CD4-positive, alpha-beta memory T cell (primary cell): Measurements from ENCODE around the gene IL1RN. TPM values are rescaled to one million over a fixed set of nuclear protein-coding genes. Genes with fewer than 3 reads are reported as not detected.

Source experiments
- CTCF ChIA-PET: fragments of 350-600 bp; sonication (Branson Sonifier 250); formaldehyde crosslinking; loops from one replicate; lab custom pipeline; 2021; ENCODE audit warnings: inconsistent platforms; ENCODE audit not compliant: partially characterized antibody; lab: Charles Lee
- POLR2A ChIA-PET: fragments of 350-600 bp; sonication (Branson Sonifier 250); formaldehyde crosslinking; loops from one replicate; lab custom pipeline; 2021; ENCODE audit not compliant: partially characterized antibody; lab: Charles Lee
- DNase-seq, 5 donors: peaks; one replicate each; pipeline versions ENCODE4 v3.0.0 to v3.0.0-alpha.2; 2020 to 2022; ENCODE audit warnings: mixed read lengths in 1 of 5
- H3K27ac ChIP-seq: one replicate; pipeline ENCODE4 v1.7.0; 2013; ENCODE audit warnings: low read depth, low read length
- H3K27me3 ChIP-seq: 2 replicates; pipeline ENCODE4 v1.7.0; 2013; ENCODE audit warnings: mild to moderate bottlenecking, low read length, moderate library complexity; ENCODE audit not compliant: insufficient read depth
- H3K36me3 ChIP-seq: 2 replicates; pipeline ENCODE4 v1.7.0; 2013; ENCODE audit warnings: mild to moderate bottlenecking, low read length, moderate library complexity; ENCODE audit not compliant: insufficient read depth
- H3K4me1 ChIP-seq: 2 replicates; pipeline ENCODE4 v1.7.0; 2013; ENCODE audit warnings: mild to moderate bottlenecking, low read length, moderate library complexity; ENCODE audit not compliant: insufficient read depth
- H3K4me3 ChIP-seq, 2 donors: one replicate each; pipeline ENCODE4 v1.7.0; 2013; ENCODE audit warnings: low read length in 2 of 2, mild to moderate bottlenecking in 1 of 2
- H3K9me3 ChIP-seq, 2 donors: one replicate each; pipeline ENCODE4 v1.7.0; 2013; ENCODE audit warnings: low read length in 2 of 2, control low read depth in 1 of 2; ENCODE audit not compliant: control insufficient read depth in 1 of 2
- H3K27ac Mint-ChIP-seq, 7 donors: one replicate each; pipeline ENCODE4 v1.8.0; 2020 to 2021; ENCODE audit warnings: mixed read lengths in 7 of 7, mild to moderate bottlenecking in 6 of 7, inconsistent platforms in 3 of 7, moderate library complexity in 3 of 7
- H3K27me3 Mint-ChIP-seq, 2 donors: one replicate each; pipeline ENCODE4 v1.8.0; 2020 to 2021; ENCODE audit warnings: mixed read lengths in 2 of 2
- H3K36me3 Mint-ChIP-seq, 2 donors: one replicate each; pipeline ENCODE4 v1.8.0; 2020 to 2021; ENCODE audit warnings: mixed read lengths in 2 of 2, inconsistent platforms in 1 of 2, mild to moderate bottlenecking in 1 of 2
- H3K4me1 Mint-ChIP-seq, 4 donors: one replicate each; pipeline ENCODE4 v1.8.0; 2020 to 2021; ENCODE audit warnings: mixed read lengths in 4 of 4, mild to moderate bottlenecking in 1 of 4
- H3K4me3 Mint-ChIP-seq, 8 donors: one replicate each; pipeline ENCODE4 v1.8.0; 2020 to 2021; ENCODE audit warnings: mixed read lengths in 8 of 8, mild to moderate bottlenecking in 7 of 8, moderate library complexity in 6 of 8, inconsistent platforms in 3 of 8
- H3K9me3 Mint-ChIP-seq, 8 donors: one replicate each; pipeline ENCODE4 v1.8.0; 2020 to 2021; ENCODE audit warnings: mixed read lengths in 8 of 8, mild to moderate bottlenecking in 5 of 8, inconsistent platforms in 3 of 8, moderate library complexity in 1 of 8
- intact Hi-C: fragments of 100-400 bp; cut with micrococcal nuclease; formaldehyde crosslinking; loops from one replicate; pipeline ENCODE4 v1.15.1; 2023
- polyA plus RNA-seq, 2 donors: library from polyadenylated mRNA; unstranded; fragments of 300-500 nt; fragmentation: Illumina TruSeq; gene quantifications; one replicate each; pipeline ENCODE4 v1.2.3, GENCODE V29; 2021
- total RNA-seq, 2 experiments: library from RNA; stranded (reverse); gene quantifications; one replicate each; pipeline ENCODE4 v1.2.3, GENCODE V29; 2021

Gene IL1RN
- total and polyA plus RNA-seq, 4 experiments from 2014 or later, result 2.4 TPM; not detected in 2

DNA sequence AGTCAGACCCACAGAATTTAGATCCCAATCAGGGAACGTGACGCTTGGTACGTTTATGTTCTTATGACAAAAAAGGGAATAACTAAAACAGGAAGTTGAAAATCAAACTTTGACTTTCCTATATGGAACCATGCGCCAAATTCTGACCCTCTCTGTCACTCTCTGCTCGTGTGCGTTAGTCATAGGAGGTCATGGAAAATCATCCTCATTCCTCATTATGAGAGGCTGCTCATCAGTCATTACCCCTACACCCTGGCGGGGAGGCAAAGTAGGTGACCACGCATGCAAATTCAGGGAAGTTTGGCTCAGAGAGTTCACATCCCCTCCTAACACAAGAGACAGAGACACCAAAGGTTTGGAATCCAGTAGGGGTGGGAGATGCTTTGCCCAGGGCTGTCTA, 44.1 kb upstream of the IL1RN start:
- no peak for DNase-seq
- H3K27ac ChIP-seq, result no peak overlapping the region
- intact Hi-C loops, result loop anchor here (5.0 kb wide), 2 partner anchors 86 to 119 kb away; no protein-coding TSS in a partner anchor

DNA sequence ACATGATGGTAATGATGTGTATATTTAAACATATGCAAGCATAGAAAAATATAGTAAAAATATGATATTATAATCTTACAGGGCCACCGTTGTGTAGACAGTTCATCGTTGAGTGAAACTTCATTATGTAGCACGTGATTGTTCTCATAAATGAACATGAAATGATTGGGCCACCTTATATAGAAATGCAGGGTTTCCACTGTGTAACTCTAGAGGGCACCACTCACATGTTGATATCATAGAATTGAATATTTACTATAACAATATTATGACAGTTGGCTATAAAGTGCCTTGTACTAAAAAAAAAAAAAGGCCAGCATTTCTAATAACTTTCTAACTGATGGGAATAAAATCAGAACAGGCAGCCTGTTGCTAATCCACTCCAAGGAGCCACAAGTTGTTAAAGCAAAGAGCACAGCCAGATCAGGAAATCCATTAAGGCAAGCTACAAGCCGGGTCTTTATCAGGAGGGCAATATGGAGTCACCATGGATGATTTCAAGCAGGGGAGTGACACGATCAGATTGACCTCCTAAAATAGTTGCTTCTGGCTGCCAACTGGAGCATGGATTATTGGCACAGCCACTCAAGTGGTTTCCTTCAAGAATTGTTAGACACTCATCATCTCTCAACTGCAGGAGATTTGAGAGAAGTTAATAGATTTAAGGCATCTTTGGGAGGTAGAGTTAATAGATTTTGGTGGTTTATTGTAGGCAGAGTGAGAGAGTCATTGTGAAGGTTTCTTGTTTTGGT, 43.0 kb upstream of the IL1RN start:
- no peak overlapping the region for H3K4me3 ChIP-seq
- Mint-ChIP-seq H3K36me3 (no peaks in the 10 kb centered on the region), H3K9me3 (peaks cover 0 to 4% (median 2%) of the 10 kb centered on the region in 8 donors), H3K27ac (no peak overlapping the region), H3K27me3 (peaks cover 8 to 14% of the 10 kb centered on the region in 2 donors), H3K4me1 (no peaks in the 10 kb centered on the region), H3K4me3 (no peak overlapping the region)
- no peaks in the 10 kb centered on the region for H3K36me3 ChIP-seq
- no peak overlapping the region for H3K27ac ChIP-seq
- intact Hi-C loops, result loop anchor here (5.0 kb wide), 2 partner anchors 87 to 118 kb away; no protein-coding TSS in a partner anchor
- ChIA-PET POLR2A (no interaction called here), CTCF (no interaction called here)
- no peaks in the 10 kb centered on the region for H3K9me3 ChIP-seq
- peak in 1 of 5 donors; percentile 19 for DNase-seq
- no peaks in the 10 kb centered on the region for H3K4me1 ChIP-seq
- H3K27me3 ChIP-seq, result no peaks in the 10 kb centered on the region

More for the DNA sequence above, 44.1 kb upstream of the IL1RN start:
- ChIA-PET CTCF (interaction anchor here (0.9 to 1.4 kb wide), 3 partner anchors 10 to 19 kb away, joined by 3 to 4 read pairs (median 3); no protein-coding TSS in a partner anchor), POLR2A (no interaction called here)
- Mint-ChIP-seq H3K9me3 (peaks cover 0 to 4% (median 2%) of the 10 kb centered on the region in 8 donors), H3K36me3 (no peaks in the 10 kb centered on the region), H3K4me3 (no peak overlapping the region), H3K4me1 (no peaks in the 10 kb centered on the region), H3K27ac (no peak overlapping the region), H3K27me3 (peaks cover 8 to 16% of the 10 kb centered on the region in 2 donors)
- no peak overlapping the region for H3K4me3 ChIP-seq
- H3K4me1 ChIP-seq, result no peaks in the 10 kb centered on the region
- H3K9me3 ChIP-seq, result no peaks in the 10 kb centered on the region
- H3K36me3 ChIP-seq, result no peaks in the 10 kb centered on the region
- H3K27me3 ChIP-seq, result no peaks in the 10 kb centered on the region

DNA sequence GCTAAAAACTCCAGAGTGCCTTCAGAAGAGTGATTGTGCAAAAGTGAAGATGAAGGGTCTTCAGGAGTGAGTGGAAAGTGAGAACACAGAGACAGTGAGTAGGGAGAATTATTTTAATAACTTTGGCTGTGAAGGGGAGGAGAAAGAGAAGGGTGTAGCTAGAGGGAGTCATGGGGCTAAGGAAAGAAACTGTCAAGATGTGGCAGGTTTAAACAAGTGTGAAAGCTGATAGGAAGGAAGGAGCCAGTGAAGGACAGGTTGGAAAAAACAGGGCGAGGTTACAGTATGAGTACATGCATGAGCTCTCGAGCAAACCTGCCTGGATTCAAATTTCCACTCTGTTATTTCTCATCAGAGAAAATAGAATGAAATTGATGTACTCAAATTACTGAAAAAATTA, 41.9 kb upstream of the IL1RN start:
- Histone ChIP-seq H3K27ac (no peak overlapping the region), H3K36me3 (no peaks in the 10 kb centered on the region), H3K4me3 (no peak overlapping the region), H3K27me3 (no peaks in the 10 kb centered on the region), H3K9me3 (no peaks in the 10 kb centered on the region), H3K4me1 (no peaks in the 10 kb centered on the region)
- POLR2A ChIA-PET, result no interaction called here
- Mint-ChIP-seq H3K27me3 (peaks cover 8 to 14% of the 10 kb centered on the region in 2 donors), H3K4me1 (no peaks in the 10 kb centered on the region), H3K9me3 (peaks cover 0 to 4% (median 2%) of the 10 kb centered on the region in 8 donors), H3K4me3 (no peak overlapping the region), H3K27ac (no peak overlapping the region), H3K36me3 (no peaks in the 10 kb centered on the region)
- CTCF ChIA-PET, result interaction anchor here (1.4 kb wide), 1 partner anchor 119 kb away, joined by 4 read pairs; no protein-coding TSS in a partner anchor
- no peak for DNase-seq
- intact Hi-C loops, result no loop called here

DNA sequence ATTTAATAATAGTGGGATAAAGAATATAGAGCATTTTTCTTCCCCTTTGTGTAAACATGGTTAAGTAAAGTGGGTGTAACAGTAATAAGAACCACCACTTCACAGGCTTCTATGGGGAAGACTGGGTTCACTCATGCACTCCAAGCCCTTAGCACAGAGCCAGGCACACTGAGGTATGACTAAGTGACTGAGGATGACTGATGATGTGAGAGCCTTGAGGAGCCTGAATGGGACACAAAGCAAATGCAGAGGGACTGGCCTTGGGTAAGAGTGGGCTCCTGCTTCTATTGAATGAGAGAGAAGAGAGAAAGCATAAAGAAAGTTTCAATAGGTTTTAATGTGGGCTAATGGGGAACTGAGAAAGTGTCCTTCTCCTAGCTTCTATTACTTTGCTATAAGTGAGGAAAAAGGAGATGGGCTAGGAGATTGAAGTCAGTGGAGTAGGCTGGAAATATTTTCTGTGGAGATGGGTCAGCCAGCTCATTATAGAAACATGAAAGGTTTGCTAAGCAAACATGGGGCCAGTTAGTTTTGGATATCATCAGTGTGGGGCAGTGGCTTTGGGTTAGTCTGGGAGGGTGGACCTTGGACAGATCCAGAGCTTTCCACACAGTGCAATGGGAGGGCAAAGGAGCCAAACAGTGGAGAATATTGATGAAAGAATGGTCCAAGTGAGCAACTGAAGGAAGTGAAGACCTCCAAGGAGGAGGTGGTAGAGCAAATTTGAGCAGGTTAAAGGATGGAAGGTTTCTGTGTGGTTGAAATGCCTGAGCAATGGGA, 39.0 kb upstream of the IL1RN start:
- Histone ChIP-seq H3K4me1 (no peaks in the 10 kb centered on the region), H3K9me3 (no peaks in the 10 kb centered on the region), H3K27ac (no peak overlapping the region), H3K4me3 (no peak overlapping the region), H3K36me3 (no peaks in the 10 kb centered on the region), H3K27me3 (no peaks in the 10 kb centered on the region)
- no peak overlapping the region for H3K27ac Mint-ChIP-seq
- no peak overlapping the region for H3K4me3 Mint-ChIP-seq
- peaks cover 7 to 11% of the 10 kb centered on the region in 2 donors for H3K27me3 Mint-ChIP-seq
- ChIA-PET POLR2A (no interaction called here), CTCF (interaction anchor here (0.6 to 2.4 kb wide), 2 partner anchors 8 kb away, joined by 3 to 10 read pairs; no protein-coding TSS in a partner anchor)
- H3K9me3 Mint-ChIP-seq, result peaks cover 0 to 4% (median 2%) of the 10 kb centered on the region in 8 donors
- no peaks in the 10 kb centered on the region for H3K36me3 Mint-ChIP-seq
- intact Hi-C loops, result no loop called here
- DNase-seq, result no peak
- no peaks in the 10 kb centered on the region for H3K4me1 Mint-ChIP-seq

DNA sequence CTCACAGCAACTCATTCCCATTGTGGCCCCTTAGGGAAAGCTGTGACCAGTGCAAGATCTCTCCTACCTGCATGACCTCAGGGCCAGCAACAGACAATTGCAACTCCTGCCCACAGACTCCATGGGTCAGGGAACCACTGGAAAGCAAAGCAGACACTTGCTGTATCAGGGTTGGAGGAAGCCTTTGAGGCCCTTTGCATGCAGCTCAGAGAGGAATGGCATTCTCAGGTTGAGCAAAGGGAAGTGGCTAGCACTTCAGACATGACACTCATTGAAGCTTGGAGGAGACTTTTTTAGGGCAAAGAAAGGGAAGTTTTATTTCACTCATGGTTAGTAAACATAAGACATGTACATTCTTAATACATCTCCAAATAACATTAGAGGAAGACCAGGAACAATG, 37.5 kb upstream of the IL1RN start:
- POLR2A ChIA-PET, result interaction anchor here (1.1 kb wide), 1 partner anchor 10 kb away, joined by 4 read pairs; no protein-coding TSS in a partner anchor
- H3K36me3 Mint-ChIP-seq, result no peaks in the 10 kb centered on the region
- no peak for DNase-seq
- intact Hi-C loops, result no loop called here
- no peak overlapping the region for H3K4me3 ChIP-seq
- CTCF ChIA-PET, result interaction anchor here (2.4 kb wide), 1 partner anchor 10 kb away, joined by 10 read pairs; no protein-coding TSS in a partner anchor
- H3K4me3 Mint-ChIP-seq, result no peak overlapping the region
- H3K27me3 Mint-ChIP-seq, result peaks cover 7 to 11% of the 10 kb centered on the region in 2 donors
- H3K27ac Mint-ChIP-seq, result no peak overlapping the region
- H3K36me3 ChIP-seq, result no peaks in the 10 kb centered on the region
- no peaks in the 10 kb centered on the region for H3K27me3 ChIP-seq
- H3K9me3 Mint-ChIP-seq, result peaks cover 0 to 4% (median 2%) of the 10 kb centered on the region in 8 donors
- no peaks in the 10 kb centered on the region for H3K4me1 ChIP-seq
- no peaks in the 10 kb centered on the region for H3K9me3 ChIP-seq
- H3K27ac ChIP-seq, result no peak overlapping the region
- no peaks in the 10 kb centered on the region for H3K4me1 Mint-ChIP-seq

DNA sequence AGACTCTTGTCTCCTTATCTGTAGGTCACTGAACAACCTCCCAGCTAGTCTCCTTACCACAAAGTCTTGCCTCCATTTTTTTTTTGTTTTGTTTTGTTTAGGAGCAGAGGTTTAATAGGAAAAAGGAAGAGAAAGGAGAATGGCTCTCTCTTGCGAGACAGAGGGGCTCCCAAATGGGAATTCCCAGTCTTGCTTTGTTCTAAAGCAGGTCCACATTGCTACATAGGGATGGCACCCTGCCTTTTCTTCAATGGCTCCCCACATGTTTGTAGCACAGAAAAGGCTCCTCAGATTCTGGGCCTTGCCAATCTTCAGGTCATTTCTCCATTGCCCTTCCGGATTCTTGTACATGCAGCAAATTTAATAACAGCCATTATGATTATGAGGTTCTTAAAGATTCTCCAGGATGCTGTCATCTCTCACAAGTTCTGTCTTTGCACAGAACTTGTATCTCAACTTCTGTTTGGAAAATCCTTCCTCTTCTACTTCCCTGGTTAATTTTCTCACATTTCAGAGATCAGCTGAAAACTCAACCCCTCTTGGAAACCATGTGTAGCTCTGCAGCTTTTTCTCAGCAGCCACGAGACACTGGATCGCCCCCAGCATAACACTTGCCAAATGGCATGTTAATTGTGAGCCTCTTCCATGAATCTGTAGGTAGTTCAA, 36.0 kb upstream of the IL1RN start:
- H3K4me3 Mint-ChIP-seq, result no peak overlapping the region
- POLR2A ChIA-PET, result no interaction called here
- CTCF ChIA-PET, result interaction anchor here (1.0 kb wide), 1 partner anchor 11 kb away, joined by 4 read pairs; no protein-coding TSS in a partner anchor

More for the DNA sequence above, 36.0 kb upstream of the IL1RN start:
- intact Hi-C loops, result no loop called here
- no peak for DNase-seq
- Histone ChIP-seq H3K4me1 (no peaks in the 10 kb centered on the region), H3K27me3 (no peaks in the 10 kb centered on the region), H3K4me3 (no peak overlapping the region), H3K9me3 (no peaks in the 10 kb centered on the region), H3K36me3 (no peaks in the 10 kb centered on the region), H3K27ac (no peak overlapping the region)
- Mint-ChIP-seq H3K27me3 (peaks cover 4 to 6% of the 10 kb centered on the region in 2 donors), H3K9me3 (peaks cover 3 to 12% (median 5%) of the 10 kb centered on the region in 8 donors), H3K27ac (no peak overlapping the region), H3K4me1 (no peaks in the 10 kb centered on the region), H3K36me3 (no peaks in the 10 kb centered on the region)
